ENCODE data around the gene OR4D11.
A peak's percentile ranks its signal among the peaks of the same experiment; 100 is the strongest.
"Not testable (repeated sequence)": the region's sequence is repeated elsewhere in the genome, so short reads cannot be mapped to it uniquely, and the experiment has no call there.

The OR4D11 gene

DNA sequence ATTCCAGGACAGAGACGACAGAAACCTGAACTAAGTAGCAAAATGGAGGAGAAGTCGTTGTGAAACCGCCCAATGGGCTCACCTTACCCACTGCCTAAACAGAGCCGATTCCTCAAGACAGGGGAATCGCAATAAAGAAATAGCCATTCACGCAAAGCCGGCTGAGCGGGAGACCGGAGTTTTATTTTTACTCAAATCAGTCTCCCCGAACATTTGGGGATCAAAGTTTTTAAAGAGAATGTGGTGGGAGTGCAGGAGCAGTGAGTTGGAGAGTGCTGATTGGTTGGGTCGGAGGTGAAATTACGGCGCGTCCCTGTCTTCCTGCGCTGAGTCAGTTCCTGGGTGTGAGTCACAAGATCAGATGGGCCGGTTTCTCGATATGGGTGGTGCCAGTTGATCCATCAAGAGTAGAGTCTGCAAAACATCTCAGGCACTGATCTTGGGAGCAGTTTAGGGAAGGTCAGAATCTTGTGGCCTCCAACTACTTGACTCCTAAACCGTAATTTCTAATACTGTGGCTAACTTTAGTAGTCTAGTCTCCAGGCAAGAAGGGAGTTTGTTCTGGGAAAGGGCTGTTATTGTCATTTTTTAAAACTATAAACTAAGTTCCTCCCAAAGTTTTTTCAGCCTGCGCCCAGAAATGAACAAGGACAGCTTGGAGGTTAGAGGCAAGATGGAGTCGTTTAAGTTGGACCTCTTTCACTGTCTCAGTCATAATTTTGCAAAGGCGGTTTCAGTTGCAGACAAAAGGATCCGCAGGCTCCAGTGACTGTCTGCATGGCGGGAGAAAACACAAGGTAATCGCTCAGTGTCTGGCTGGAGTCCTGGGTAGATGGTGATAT, 42.0 kb downstream of the OR4D11 start:
- TF ChIP-seq, protein P1, sequence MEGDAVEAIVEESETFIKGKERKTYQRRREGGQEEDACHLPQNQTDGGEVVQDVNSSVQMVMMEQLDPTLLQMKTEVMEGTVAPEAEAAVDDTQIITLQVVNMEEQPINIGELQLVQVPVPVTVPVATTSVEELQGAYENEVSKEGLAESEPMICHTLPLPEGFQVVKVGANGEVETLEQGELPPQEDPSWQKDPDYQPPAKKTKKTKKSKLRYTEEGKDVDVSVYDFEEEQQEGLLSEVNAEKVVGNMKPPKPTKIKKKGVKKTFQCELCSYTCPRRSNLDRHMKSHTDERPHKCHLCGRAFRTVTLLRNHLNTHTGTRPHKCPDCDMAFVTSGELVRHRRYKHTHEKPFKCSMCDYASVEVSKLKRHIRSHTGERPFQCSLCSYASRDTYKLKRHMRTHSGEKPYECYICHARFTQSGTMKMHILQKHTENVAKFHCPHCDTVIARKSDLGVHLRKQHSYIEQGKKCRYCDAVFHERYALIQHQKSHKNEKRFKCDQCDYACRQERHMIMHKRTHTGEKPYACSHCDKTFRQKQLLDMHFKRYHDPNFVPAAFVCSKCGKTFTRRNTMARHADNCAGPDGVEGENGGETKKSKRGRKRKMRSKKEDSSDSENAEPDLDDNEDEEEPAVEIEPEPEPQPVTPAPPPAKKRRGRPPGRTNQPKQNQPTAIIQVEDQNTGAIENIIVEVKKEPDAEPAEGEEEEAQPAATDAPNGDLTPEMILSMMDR (IDR thresholded peaks at IDR 0.05), result no peak
- Histone ChIP-seq H3K9me3 (ENCODE audit: control insufficient read depth, low read length) (no peaks in the 10 kb centered on the region), H3K9ac (no peak overlapping the region), H3K27ac (no peak overlapping the region), H3K79me2 (no peaks in the 10 kb centered on the region), H3K36me3 (ENCODE audit: control insufficient read depth, insufficient read depth, low read length) (no peaks in the 10 kb centered on the region), H3K4me1 (peaks cover 2% of the 10 kb centered on the region), H2AFZ (no peak overlapping the region), H3K4me2 (ENCODE audit: low read length) (no peak overlapping the region), H3K4me3 (ENCODE audit: low read depth, low read length) (no peak overlapping the region), H3K27me3 (ENCODE audit: control insufficient read depth, insufficient read depth, low read length) (no peaks in the 10 kb centered on the region)

DNA sequence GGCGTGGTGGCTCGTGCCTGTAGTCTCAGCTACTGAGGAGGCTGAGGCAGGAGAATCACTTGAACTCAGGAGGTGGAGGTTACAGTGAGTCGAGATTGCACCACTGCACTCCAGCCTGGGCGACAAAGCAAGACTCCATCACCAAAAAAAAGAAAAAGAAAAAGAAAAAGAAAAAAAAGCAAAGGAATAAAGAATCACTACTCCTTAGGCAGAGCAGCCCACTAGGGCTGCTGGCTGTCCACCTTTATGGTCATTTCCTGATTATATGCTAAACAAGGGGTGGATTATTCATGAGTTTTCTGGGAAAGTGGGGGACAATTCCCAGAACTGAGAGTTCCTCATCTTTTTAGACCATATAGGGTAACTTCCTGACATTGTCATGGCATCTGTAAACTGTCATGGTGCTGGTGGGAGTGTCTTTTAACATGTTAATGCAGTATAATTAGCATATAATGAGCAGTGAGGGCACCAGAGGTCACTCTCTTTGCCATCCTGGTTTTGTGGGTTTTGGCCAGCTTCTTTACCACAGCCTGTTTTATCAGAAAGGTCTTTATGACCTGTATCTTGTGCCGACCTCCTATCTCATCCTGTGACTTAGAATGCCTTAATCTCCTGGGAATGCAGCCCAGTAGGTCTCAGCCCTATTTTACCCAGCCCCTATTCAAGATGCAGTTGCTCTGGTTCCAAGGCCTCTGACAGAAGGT, 44.4 kb downstream of the OR4D11 start:
- not testable (repeated sequence) for H3K4me1 ChIP-seq; H3K9ac ChIP-seq; H3K9me3 ChIP-seq (ENCODE audit: control insufficient read depth, low read length); H3K4me2 ChIP-seq (ENCODE audit: low read length); H2AFZ ChIP-seq; H3K27ac ChIP-seq; H3K27me3 ChIP-seq (ENCODE audit: control insufficient read depth, insufficient read depth, low read length); H3K36me3 ChIP-seq (ENCODE audit: control insufficient read depth, insufficient read depth, low read length); H3K79me2 ChIP-seq; H3K4me3 ChIP-seq (ENCODE audit: low read depth, low read length)

DNA sequence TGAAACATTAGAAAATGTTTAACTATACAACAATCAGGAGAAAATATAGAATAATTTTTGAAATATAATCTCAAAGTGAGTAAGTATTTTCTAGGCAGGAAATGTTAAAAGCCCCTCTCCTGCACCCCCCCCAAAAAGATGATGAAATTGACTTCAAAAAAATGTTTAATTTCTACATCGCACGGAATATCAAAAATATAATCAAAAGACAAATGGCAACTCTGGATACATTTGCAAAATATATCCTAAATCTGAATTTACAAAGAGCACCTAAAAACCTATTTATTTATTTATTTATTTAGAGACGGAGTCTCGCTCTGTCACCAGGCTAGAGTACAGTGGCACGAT, 44.9 kb downstream of the OR4D11 start:
- Histone ChIP-seq H3K27me3 (ENCODE audit: control insufficient read depth, insufficient read depth, low read length) (no peaks in the 10 kb centered on the region), H3K36me3 (ENCODE audit: control insufficient read depth, insufficient read depth, low read length) (no peaks in the 10 kb centered on the region), H3K79me2 (no peaks in the 10 kb centered on the region), H3K9ac (no peak overlapping the region), H3K4me2 (ENCODE audit: low read length) (no peak overlapping the region), H3K9me3 (ENCODE audit: control insufficient read depth, low read length) (no peaks in the 10 kb centered on the region), H3K4me3 (ENCODE audit: low read depth, low read length) (no peak overlapping the region), H3K27ac (no peak overlapping the region), H2AFZ (no peak overlapping the region), H3K4me1 (peaks cover 2% of the 10 kb centered on the region)
- TF ChIP-seq, protein P1 (IDR thresholded peaks at IDR 0.05), result no peak

DNA sequence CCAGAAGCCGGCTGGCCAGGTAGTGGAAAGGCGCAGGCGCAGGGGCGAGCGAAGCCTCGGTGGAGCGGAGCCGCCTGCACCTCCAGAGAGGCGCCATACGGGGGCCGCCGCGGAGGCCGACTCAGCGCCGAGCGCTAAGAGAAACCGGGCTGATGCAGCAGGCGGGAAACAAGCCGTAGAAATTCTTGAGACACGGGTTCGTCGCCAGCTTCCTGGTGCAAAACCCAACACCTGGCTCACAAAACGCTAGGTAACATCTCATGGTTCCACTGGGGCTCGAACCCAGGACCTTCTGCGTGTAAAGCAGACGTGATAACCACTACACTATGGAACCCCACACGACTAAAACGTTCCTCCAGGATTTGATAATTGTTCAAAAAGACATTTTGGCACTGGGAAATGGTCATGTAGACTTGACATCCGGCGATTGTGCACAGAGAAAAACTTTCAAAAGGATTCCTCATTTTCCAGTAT, 47.0 kb downstream of the OR4D11 start:
- H3K9ac ChIP-seq, result no peak overlapping the region
- no peaks in the 10 kb centered on the region for H3K36me3 ChIP-seq (ENCODE audit: control insufficient read depth, insufficient read depth, low read length)
- peak overlapping the region; percentile 79 for H3K27ac ChIP-seq
- H3K4me1 ChIP-seq, result no peaks in the 10 kb centered on the region
- H3K9me3 ChIP-seq (ENCODE audit: control insufficient read depth, low read length), result no peaks in the 10 kb centered on the region
- H3K27me3 ChIP-seq (ENCODE audit: control insufficient read depth, insufficient read depth, low read length), result no peaks in the 10 kb centered on the region
- peak overlapping the region; percentile 61 for H3K4me2 ChIP-seq (ENCODE audit: low read length)
- peak overlapping the region; percentile 52 for H3K4me3 ChIP-seq (ENCODE audit: low read depth, low read length)
- no peaks in the 10 kb centered on the region for H3K79me2 ChIP-seq
- H2AFZ ChIP-seq, result peak overlapping the region; percentile 52
- TF ChIP-seq, protein P1 (IDR thresholded peaks at IDR 0.05), result no peak

DNA sequence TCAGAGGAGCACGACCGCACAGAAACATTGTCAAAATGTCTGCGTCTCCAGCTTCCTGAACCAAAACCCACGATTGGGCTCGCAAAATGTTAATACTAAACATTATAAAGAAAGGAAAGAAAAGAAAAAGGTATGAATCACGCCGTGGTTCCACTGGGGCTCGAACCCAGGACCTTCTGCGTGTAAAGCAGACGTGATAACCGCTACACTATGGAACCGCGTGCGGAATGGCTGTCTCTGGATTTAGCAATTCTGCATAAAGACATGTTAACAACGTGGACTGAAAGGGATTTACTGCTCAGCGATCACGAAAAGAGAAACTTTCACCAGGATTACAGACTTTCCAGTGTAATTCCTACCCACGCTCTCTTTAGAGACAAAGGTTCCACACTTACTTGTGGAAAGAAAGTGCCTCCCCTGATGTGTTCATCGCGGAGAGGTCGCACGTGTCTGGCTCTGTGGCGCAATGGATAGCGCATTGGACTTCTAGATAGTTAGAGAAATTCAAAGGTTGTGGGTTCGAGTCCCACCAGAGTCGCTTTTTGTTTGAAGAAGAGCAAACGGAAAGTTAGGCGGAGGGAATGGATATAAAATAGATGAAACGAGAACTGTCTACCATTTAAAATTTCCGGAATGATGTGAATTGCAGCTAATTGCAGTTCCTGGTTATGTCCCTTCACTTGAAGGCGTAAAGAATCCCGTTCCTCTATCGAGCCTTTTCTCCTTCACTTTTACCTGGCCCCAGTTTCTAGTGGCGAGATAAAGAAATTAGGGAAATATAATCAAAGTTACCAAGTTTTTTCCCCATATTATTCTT, 47.7 kb downstream of the OR4D11 start:
- Histone ChIP-seq H3K9me3 (ENCODE audit: control insufficient read depth, low read length) (no peaks in the 10 kb centered on the region), H2AFZ (peak overlapping the region; percentile 52), H3K36me3 (ENCODE audit: control insufficient read depth, insufficient read depth, low read length) (no peaks in the 10 kb centered on the region), H3K9ac (no peak overlapping the region), H3K4me3 (ENCODE audit: low read depth, low read length) (peak overlapping the region; percentile 52), H3K4me1 (no peaks in the 10 kb centered on the region), H3K27ac (peak overlapping the region; percentile 79), H3K4me2 (ENCODE audit: low read length) (peak overlapping the region; percentile 61), H3K27me3 (ENCODE audit: control insufficient read depth, insufficient read depth, low read length) (no peaks in the 10 kb centered on the region), H3K79me2 (no peaks in the 10 kb centered on the region)
- TF ChIP-seq, protein P1 (IDR thresholded peaks at IDR 0.05), result no peak
